NB4 (cell line): ENCODE results near the gene CARNS1.

Experiments
- DNase-seq: peaks from one replicate; pipeline ENCODE4 v3.0.0; 2010; ENCODE audit warnings: low read depth
- H3K4me3 ChIP-seq: one replicate; pipeline ENCODE4 v1.5.1; 2011; ENCODE audit warnings: mild to moderate bottlenecking, low read depth, low read length, moderate library complexity
- CTCF ChIP-seq: IDR thresholded peaks from one replicate; pipeline ENCODE4 v1.5.1; 2012; ENCODE audit warnings: low read depth, low read length
- MAX ChIP-seq: IDR thresholded peaks from 2 replicates; pipeline ENCODE4 v1.6.1; 2011; ENCODE audit warnings: low read depth, low read length
- MYC ChIP-seq: IDR thresholded peaks from 2 replicates; pipeline ENCODE4 v1.6.1; 2011; ENCODE audit warnings: low read depth, low read length
- POLR2A ChIP-seq: IDR thresholded peaks from 2 replicates; pipeline ENCODE4 v1.6.1; 2011; ENCODE audit warnings: mild to moderate bottlenecking; ENCODE audit not compliant: insufficient read length; ENCODE audit errors: extremely low read depth

The CARNS1 gene

GRCh38 chr11:67405688-67406339 is 9.7 kb upstream of the CARNS1 start:
- TF ChIP-seq POLR2A: no peak
- TF ChIP-seq CTCF: no peak
- TF ChIP-seq MAX: no peak
- no peak for TF ChIP-seq MYC
- no peak for DNase-seq
- H3K4me3 ChIP-seq: no peak overlapping the region

DNA sequence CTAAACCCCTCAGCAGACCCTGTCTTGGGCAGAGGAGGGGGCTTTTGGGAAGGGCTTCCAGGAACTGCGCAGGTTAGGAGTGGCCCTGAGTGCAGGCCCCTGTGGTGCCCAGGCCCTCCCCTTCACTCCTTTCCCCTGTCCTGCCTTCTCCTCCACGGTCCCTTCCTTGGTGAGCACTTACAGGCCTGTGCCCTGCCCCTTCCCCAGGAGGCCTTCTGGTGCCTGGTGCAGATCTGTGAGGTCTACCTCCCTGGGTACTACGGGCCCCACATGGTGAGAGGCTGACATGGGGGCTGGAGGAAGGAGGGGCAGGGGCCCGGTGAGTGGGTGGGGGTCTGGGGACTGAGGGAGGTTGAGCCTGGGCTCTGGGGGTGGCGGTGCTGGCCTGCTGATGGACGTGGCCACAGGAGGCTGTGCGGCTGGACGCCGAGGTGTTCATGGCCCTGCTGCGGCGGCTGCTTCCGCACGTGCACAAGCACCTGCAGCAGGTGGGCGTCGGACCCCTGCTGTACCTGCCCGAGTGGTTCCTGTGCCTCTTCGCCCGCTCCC is 9.0 kb upstream of the CARNS1 start:
- DNase-seq: no peak
- H3K4me3 ChIP-seq: no peak overlapping the region
- TF ChIP-seq POLR2A (no peak), MAX (no peak)

- no peak overlapping the region for H3K4me3 ChIP-seq
- no peak for DNase-seq
- TF ChIP-seq MYC: peak; percentile 24; the same call in 1 of the 2 replicates
- TF ChIP-seq POLR2A: no peak
- peak; percentile 10; the same call in 1 of the 2 replicates for TF ChIP-seq MAX
- TF ChIP-seq CTCF: no peak
Observed at GRCh38 chr11:67406969-67407687, 8.3 kb upstream of the CARNS1 start.

GRCh38 chr11:67407688-67408163 is 7.8 kb upstream of the CARNS1 start:
- no peak for DNase-seq
- H3K4me3 ChIP-seq: no peak overlapping the region
- TF ChIP-seq MYC (no peak), CTCF (no peak), POLR2A (no peak), MAX (no peak)

DNA sequence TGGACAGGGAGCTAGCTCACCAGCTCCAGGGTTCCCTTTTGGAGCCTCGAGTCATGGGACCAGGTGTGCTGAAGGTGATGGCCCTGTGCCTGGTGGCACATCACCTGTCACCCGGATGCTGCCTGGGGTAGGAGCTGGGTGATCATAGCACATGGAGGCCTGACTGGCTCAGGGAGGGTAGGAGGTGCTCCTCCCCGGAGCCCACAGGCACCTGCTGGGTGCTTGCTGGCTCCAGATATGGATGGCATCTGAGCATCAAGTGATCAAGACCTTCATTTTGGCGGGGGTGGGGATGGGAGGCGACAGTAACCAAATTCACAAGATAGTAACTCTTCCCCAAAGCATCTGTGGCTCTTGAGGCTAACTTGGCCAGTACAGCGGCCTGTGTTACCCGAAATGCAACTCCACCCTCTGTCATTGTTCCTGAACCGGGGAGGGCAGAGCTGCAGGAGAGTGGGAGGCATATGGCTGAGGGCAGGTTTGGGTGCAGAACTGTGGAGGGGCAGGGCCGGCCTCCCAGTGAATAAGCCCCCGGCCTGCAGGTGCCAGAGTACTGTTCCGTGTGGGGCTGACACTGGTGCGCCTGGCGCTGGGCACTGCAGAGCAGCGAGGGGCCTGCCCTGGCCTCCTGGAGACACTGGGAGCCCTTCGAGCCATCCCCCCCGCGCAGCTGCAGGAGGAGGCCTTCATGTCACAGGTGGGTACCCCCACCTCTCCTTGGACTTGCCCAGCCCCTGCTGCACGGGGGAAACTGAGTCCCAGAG is 6.9 kb upstream of the CARNS1 start:
- peak; percentile 62 for DNase-seq
- TF ChIP-seq POLR2A (no peak), MAX (no peak), MYC (no peak), CTCF (no peak)
- peak overlapping the region; percentile 63 for H3K4me3 ChIP-seq
